Neuronal stem cell (in vitro differentiated cells): ENCODE measurements around the gene DDX46.

Experiments used
- DNase-seq: peaks from one replicate; pipeline ENCODE4 v3.0.0-alpha.2; 2013; ENCODE audit warnings: low spot score
- H2AFZ ChIP-seq: one replicate; pipeline ENCODE4 v1.6.1; 2013; ENCODE audit warnings: mild to moderate bottlenecking, low read length, inconsistent platforms
- H2AK5ac ChIP-seq: 2 replicates; pipeline ENCODE4 v1.6.1; 2013; ENCODE audit warnings: low read depth, mild to moderate bottlenecking, inconsistent platforms, low read length, moderate library complexity, mixed read lengths
- H2BK120ac ChIP-seq: 2 replicates; pipeline ENCODE4 v1.6.1; 2013; ENCODE audit warnings: low read depth, mild to moderate bottlenecking, inconsistent platforms, low read length, moderate library complexity, mixed read lengths
- H2BK12ac ChIP-seq: one replicate; pipeline ENCODE4 v1.6.1; 2013; ENCODE audit warnings: low read length, inconsistent platforms
- H2BK15ac ChIP-seq: 2 replicates; pipeline ENCODE4 v1.6.1; 2013; ENCODE audit warnings: mild to moderate bottlenecking, low read length, inconsistent platforms, mixed read lengths
- H2BK5ac ChIP-seq: one replicate; pipeline ENCODE4 v1.6.1; 2013; ENCODE audit warnings: inconsistent platforms, mild to moderate bottlenecking, low read length, moderate library complexity
- H3K14ac ChIP-seq: one replicate; pipeline ENCODE4 v1.6.1; 2013; ENCODE audit warnings: low read length, inconsistent platforms
- H3K18ac ChIP-seq: 2 replicates; pipeline ENCODE4 v1.6.1; 2013; ENCODE audit warnings: low read length, inconsistent platforms
- H3K23ac ChIP-seq: 2 replicates; pipeline ENCODE4 v1.6.1; 2013; ENCODE audit warnings: low read depth, mild to moderate bottlenecking, mixed read lengths, low read length, inconsistent platforms; ENCODE audit not compliant: poor library complexity
- H3K27ac ChIP-seq: replicated peaks from 3 replicates; pipeline ENCODE4 v1.5.1; 2013; ENCODE audit warnings: low read length, inconsistent platforms
- H3K27me3 ChIP-seq, 3 experiments: 2 replicates each; pipeline ENCODE4 v1.6.1; 2013; ENCODE audit warnings: low read length in 3 of 3, mild to moderate bottlenecking in 2 of 3, inconsistent platforms in 1 of 3, low read depth in 1 of 3, mixed read lengths in 1 of 3, moderate library complexity in 1 of 3; ENCODE audit not compliant: control insufficient read depth in 3 of 3, insufficient read depth in 3 of 3
- H3K36me3 ChIP-seq, 2 donors: replicated peaks in 1 of 2; 2 replicates each; pipeline ENCODE4 v1.6.1; 2013; ENCODE audit warnings: low read length in 2 of 2; ENCODE audit not compliant: control insufficient read depth in 2 of 2, insufficient read depth in 2 of 2
- H3K4ac ChIP-seq: 2 replicates; pipeline ENCODE4 v1.6.1; 2013; ENCODE audit warnings: inconsistent platforms, mild to moderate bottlenecking, low read length, moderate library complexity
- H3K4me1 ChIP-seq, 2 donors: 1 replicate in 1 of 2; 2 replicates in 1 of 2; pipeline ENCODE4 v1.6.1; 2013; ENCODE audit warnings: low read length in 2 of 2, low read depth in 1 of 2; ENCODE audit not compliant: control insufficient read depth in 2 of 2, insufficient read depth in 1 of 2
- H3K4me2 ChIP-seq: one replicate; pipeline ENCODE4 v1.6.1; 2013; ENCODE audit warnings: mild to moderate bottlenecking, low read length, inconsistent platforms; ENCODE audit not compliant: insufficient read depth, poor library complexity, severe bottlenecking
- H3K4me3 ChIP-seq, 2 donors: 2 replicates each; pipeline ENCODE4 v1.5.1; 2013; ENCODE audit warnings: low read length in 2 of 2, mild to moderate bottlenecking in 2 of 2, inconsistent platforms in 1 of 2, moderate library complexity in 1 of 2
- H3K79me1 ChIP-seq: one replicate; pipeline ENCODE4 v1.6.1; 2013; ENCODE audit warnings: low read depth, mild to moderate bottlenecking, inconsistent platforms, low read length, moderate library complexity
- H3K9ac ChIP-seq: one replicate; pipeline ENCODE4 v1.6.1; 2013; ENCODE audit warnings: mild to moderate bottlenecking, low read depth, low read length, inconsistent platforms; ENCODE audit not compliant: poor library complexity
- H3K9me3 ChIP-seq, 2 donors: replicated peaks in 1 of 2; 2 replicates each; pipeline versions ENCODE3 to v1.6.1; 2013; ENCODE audit warnings: low read length in 2 of 2, mild to moderate bottlenecking in 2 of 2, inconsistent platforms in 1 of 2, low read depth in 1 of 2, mixed read lengths in 1 of 2, moderate library complexity in 1 of 2; ENCODE audit not compliant: control insufficient read depth in 2 of 2, insufficient read depth in 1 of 2
- H4K8ac ChIP-seq: one replicate; pipeline ENCODE4 v1.6.1; 2013; ENCODE audit warnings: low read depth, mild to moderate bottlenecking, inconsistent platforms, low read length, moderate library complexity
- H4K91ac ChIP-seq: one replicate; pipeline ENCODE4 v1.6.1; 2013; ENCODE audit warnings: low read length, low read depth, mild to moderate bottlenecking, inconsistent platforms; ENCODE audit not compliant: poor library complexity
- WGBS, 2 donors: extraction: QIAGEN DNeasy Blood & Tissue Kit; methylation state at CpG; one replicate each; pipeline ENCODE4 v1.1.7; 2013; ENCODE audit warnings: missing lambda C conversion rate in 2 of 2, mixed read lengths in 1 of 2; ENCODE audit not compliant: insufficient read length in 2 of 2, insufficient replicate concordance in 1 of 2; ENCODE audit errors: extremely low coverage in 2 of 2; 5-methylcytosine and 5-hydroxymethylcytosine counted together

Gene DDX46

DNA sequence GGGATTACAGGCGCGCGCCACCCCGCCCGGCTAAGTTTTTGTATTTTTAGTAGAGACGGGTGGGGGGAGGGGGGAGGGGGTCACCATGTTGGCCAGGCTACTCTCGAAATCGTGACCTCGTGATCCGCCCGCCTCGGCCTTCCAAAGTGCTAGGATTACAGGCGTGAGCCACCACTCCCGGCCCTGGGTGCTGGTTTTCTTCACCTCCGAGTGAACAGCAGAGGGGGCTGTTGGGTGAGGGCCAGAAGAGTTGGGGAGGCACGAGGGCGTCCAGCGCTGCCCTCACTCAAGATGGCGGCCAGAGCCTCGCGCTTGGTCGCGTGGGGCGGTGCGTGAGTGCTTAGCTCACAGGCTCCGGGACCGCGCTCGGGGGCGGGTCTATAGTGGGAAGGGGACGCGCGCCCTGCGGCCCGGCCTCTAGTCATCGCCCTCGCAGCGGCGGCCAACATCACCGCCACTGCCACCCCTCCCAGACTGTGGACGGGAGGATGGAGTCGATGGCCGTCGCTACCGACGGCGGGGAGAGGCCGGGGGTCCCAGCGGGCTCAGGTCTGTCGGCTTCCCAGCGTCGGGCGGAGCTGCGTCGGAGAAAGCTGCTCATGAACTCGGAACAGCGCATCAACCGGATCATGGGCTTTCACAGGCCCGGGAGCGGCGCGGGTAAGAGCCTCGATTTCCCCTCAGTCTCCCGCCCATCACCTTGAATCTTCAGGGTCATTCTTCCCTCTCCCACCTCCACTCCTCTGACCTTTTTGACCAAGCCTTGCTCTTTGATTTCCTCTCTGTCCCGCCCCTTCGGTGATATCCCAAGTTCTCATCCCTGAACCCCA, 20.2 kb upstream of the DDX46 start, which contains the start of gene CAMLG:
Gene CAMLG, plus strand, starts transcription at position 416 of the 830 bp plus-strand sequence. Its CDS starts 73 bp downstream, at position 489.
- Histone ChIP-seq H3K18ac (peak within 1 kb of the TSS; percentile 92), H2BK5ac (no peak within 1 kb of the TSS), H2AFZ (peak within 1 kb of the TSS; percentile 94), H3K4me2 (peak within 1 kb of the TSS; percentile 77), H2AK5ac (no peak within 1 kb of the TSS), H4K8ac (no peak within 1 kb of the TSS), H3K4me3 (peak within 1 kb of the TSS; percentile 69 to 94), H3K79me1 (peaks cover 4% of the 10 kb centered on the region), H3K27ac (peak within 1 kb of the TSS; percentile 7), H3K14ac (peak within 1 kb of the TSS; percentile 82), H2BK120ac (no peak within 1 kb of the TSS), H2BK15ac (no peak within 1 kb of the TSS), H3K27me3 (no peaks in the 10 kb centered on the region), H3K36me3 (peaks cover 0 to 21% of the 10 kb centered on the region in 2 donors), H3K23ac (peak within 1 kb of the TSS; percentile 98), H3K9me3 (no peaks in the 10 kb centered on the region), H2BK12ac (no peak within 1 kb of the TSS), H4K91ac (no peak within 1 kb of the TSS), H3K4me1 (no peaks in the 10 kb centered on the region), H3K9ac (peak within 1 kb of the TSS; percentile 82), H3K4ac (no peak within 1 kb of the TSS)
- DNase-seq, result peak; percentile 96
- WGBS, 2 donors, result no CpG with 5 or more reads among the region's 66 CpGs

DNA sequence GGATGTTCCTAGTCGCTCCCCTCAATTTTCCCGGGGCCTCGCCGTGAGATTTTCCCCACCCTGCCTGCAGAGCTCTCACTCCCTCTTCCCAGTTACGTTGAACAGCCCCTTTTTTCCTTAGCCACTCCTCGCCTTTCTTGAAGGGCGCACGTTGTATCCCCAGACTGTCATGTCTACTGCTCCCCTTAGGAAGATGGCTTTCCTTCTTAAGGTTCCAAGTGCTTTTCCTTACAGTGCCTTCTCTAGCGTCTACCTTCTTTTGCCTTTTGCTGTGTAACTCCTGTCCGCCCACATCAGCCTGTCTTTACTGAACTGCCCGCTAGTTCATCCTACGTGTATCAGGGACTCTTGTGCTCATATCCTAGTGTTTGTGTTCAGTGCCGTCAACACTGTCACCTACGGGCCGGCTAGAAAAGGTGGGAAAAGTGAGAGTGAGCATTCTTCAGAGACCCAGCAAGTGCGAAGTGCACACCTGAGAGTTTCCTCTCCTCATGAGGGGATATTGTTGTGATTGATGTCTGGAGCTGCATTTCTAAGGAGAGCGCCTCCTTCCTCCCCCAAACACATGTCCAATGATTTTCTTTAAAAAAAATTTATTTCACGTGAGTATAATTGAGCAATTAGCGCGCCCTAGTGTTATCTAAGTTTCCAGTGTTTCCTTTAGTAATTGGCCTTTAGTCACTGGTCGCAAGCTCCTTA, 19.5 kb upstream of the DDX46 start:
- H2AFZ ChIP-seq, result peak overlapping the region; percentile 94
- H3K27ac ChIP-seq, result no peak overlapping the region
- H3K9me3 ChIP-seq, result no peaks in the 10 kb centered on the region
- H3K23ac ChIP-seq, result no peak overlapping the region
- no peak overlapping the region for H2AK5ac ChIP-seq
- H4K91ac ChIP-seq, result no peak overlapping the region
- no peak overlapping the region for H2BK120ac ChIP-seq
- H3K4me3 ChIP-seq, result peak overlapping the region; percentile 69 to 94
- peak; percentile 27 for DNase-seq
- no peak overlapping the region for H2BK15ac ChIP-seq
- H3K14ac ChIP-seq, result no peak overlapping the region
- peaks cover 0 to 27% of the 10 kb centered on the region in 2 donors for H3K36me3 ChIP-seq
- no peaks in the 10 kb centered on the region for H3K27me3 ChIP-seq
- H3K18ac ChIP-seq, result peak overlapping the region; percentile 92
- H3K4me2 ChIP-seq, result peak overlapping the region; percentile 77
- peaks cover 4% of the 10 kb centered on the region for H3K79me1 ChIP-seq
- no peak overlapping the region for H4K8ac ChIP-seq
- peak overlapping the region; percentile 82 for H3K9ac ChIP-seq
- H2BK5ac ChIP-seq, result no peak overlapping the region
- H3K4ac ChIP-seq, result no peak overlapping the region
- WGBS, 2 donors, result no CpG with 5 or more reads among the region's 21 CpGs
- H2BK12ac ChIP-seq, result no peak overlapping the region
- H3K4me1 ChIP-seq, result no peaks in the 10 kb centered on the region

DNA sequence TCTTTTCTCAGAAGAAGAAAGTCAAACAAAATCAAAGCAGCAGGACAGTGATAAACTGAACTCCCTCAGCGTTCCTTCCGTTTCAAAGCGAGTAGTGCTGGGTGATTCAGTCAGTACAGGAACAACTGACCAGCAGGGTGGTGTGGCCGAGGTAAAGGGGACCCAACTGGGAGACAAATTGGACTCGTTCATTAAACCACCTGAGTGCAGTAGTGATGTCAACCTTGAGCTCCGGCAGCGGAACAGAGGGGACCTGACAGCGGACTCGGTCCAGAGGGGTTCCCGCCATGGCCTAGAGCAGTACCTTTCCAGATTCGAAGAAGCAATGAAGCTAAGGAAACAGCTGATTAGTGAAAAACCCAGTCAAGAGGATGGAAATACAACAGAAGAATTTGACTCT, 17.5 kb upstream of the DDX46 start:
- H2BK5ac ChIP-seq, result no peak overlapping the region
- no peaks in the 10 kb centered on the region for H3K27me3 ChIP-seq
- H2BK12ac ChIP-seq, result no peak overlapping the region
- peaks cover 4% of the 10 kb centered on the region for H3K79me1 ChIP-seq
- H3K9ac ChIP-seq, result no peak overlapping the region
- H3K9me3 ChIP-seq, result no peaks in the 10 kb centered on the region
- no peak overlapping the region for H2AFZ ChIP-seq
- no peaks in the 10 kb centered on the region for H3K4me1 ChIP-seq
- H2AK5ac ChIP-seq, result no peak overlapping the region
- no peak overlapping the region for H3K4me2 ChIP-seq
- H3K18ac ChIP-seq, result no peak overlapping the region
- H4K8ac ChIP-seq, result no peak overlapping the region
- no peak overlapping the region for H3K4me3 ChIP-seq
- H2BK15ac ChIP-seq, result no peak overlapping the region
- H3K14ac ChIP-seq, result no peak overlapping the region
- H3K27ac ChIP-seq, result no peak overlapping the region
- H2BK120ac ChIP-seq, result no peak overlapping the region
- H4K91ac ChIP-seq, result no peak overlapping the region
- DNase-seq, result no peak
- no CpG with 5 or more reads among the region's 11 CpGs for WGBS, 2 donors
- H3K23ac ChIP-seq, result no peak overlapping the region
- no peak overlapping the region for H3K4ac ChIP-seq
- H3K36me3 ChIP-seq, result peaks cover 0 to 36% of the 10 kb centered on the region in 2 donors

DNA sequence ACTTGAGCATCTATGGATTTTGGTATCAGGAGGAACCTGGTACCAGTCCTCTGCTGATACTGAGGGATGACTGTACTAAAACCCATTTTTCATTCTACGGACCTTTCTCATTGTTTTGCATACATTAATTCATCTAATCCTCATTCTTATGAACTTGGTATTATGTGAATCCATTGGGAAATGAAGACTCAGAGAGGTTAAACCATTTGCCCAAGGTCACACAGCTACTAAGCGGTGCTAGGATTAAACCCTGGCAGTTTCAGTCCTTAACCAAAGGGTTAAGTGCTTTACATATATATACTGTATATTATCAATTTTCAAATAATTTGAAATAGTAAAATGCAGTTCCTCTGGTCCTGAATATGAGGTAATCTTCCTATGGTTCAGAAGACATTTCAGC, 16.4 kb upstream of the DDX46 start:
- no CpG with 5 or more reads among the region's 2 CpGs for WGBS, 2 donors
- Histone ChIP-seq H3K4me2 (no peak overlapping the region), H2BK12ac (no peak overlapping the region)

More for the DNA sequence above, 16.4 kb upstream of the DDX46 start:
- H3K18ac ChIP-seq, result no peak overlapping the region
- H3K27ac ChIP-seq, result no peak overlapping the region
- peaks cover 0 to 39% of the 10 kb centered on the region in 2 donors for H3K36me3 ChIP-seq
- H3K4me3 ChIP-seq, result no peak overlapping the region
- H2BK5ac ChIP-seq, result no peak overlapping the region
- no peak overlapping the region for H2AK5ac ChIP-seq
- no peak for DNase-seq
- no peak overlapping the region for H3K9ac ChIP-seq
- no peak overlapping the region for H3K4ac ChIP-seq
- no peaks in the 10 kb centered on the region for H3K27me3 ChIP-seq
- H2AFZ ChIP-seq, result no peak overlapping the region
- H4K8ac ChIP-seq, result no peak overlapping the region
- H3K4me1 ChIP-seq, result no peaks in the 10 kb centered on the region
- no peak overlapping the region for H3K23ac ChIP-seq
- H3K79me1 ChIP-seq, result peaks cover 5% of the 10 kb centered on the region
- no peak overlapping the region for H2BK120ac ChIP-seq
- no peak overlapping the region for H2BK15ac ChIP-seq
- H4K91ac ChIP-seq, result no peak overlapping the region
- H3K9me3 ChIP-seq, result no peaks in the 10 kb centered on the region
- no peak overlapping the region for H3K14ac ChIP-seq
